ENCODE results near the gene STX1A.
"Not testable (repeated sequence)": the region's sequence is repeated elsewhere in the genome, so short reads cannot be mapped to it uniquely, and the experiment has no call there.

The STX1A gene

DNA sequence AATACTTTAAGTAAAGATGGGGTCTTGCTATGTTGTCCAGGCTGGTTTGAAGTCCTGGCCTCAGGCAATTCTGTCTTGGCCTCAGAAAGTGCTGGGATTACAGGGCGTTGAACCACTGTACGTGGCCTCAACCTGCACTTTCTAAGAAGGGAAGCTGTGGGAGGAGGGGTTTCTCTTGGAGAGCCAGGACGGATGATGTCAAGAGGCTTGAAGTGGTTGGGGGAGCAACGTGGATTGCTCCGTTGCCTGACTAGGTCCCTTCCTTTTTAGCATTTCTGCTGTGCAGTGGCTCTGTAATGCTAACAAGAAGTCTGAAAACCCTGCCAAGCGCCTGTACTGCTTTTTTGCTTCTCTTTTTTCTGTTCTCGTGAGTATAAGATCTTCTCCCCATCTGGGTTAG, 28.8 kb downstream of the STX1A start:
- TF ChIP-seq ZNF274 (IDR thresholded peaks at IDR 0.05; ENCODE audit: low read depth, low read length) = no peak
- no peak overlapping the region for H3K4me3 ChIP-seq (ENCODE audit: low read length)

DNA sequence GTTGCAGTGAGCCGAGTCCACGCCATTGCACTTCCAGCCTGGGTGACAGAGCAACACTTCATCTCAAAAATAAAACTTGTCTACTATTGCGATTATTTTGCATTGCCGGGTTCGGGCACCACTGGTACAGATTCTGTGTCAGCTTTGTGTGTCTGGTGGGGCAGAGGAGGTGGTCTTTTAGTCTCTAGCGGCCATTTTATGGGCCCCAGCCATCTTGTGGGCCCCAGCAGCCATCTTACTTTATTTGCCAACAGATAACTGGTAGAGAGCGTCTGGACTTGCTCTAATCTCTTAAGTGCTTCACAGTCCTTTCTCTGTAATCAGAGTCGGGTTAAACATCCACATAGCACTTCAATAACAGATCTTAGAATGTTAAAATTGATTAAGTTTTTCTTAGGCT, 31.2 kb downstream of the STX1A start:
- no peak overlapping the region for H3K4me3 ChIP-seq (ENCODE audit: low read length)
- TF ChIP-seq ZNF274 (IDR thresholded peaks at IDR 0.05; ENCODE audit: low read depth, low read length) = no peak

DNA sequence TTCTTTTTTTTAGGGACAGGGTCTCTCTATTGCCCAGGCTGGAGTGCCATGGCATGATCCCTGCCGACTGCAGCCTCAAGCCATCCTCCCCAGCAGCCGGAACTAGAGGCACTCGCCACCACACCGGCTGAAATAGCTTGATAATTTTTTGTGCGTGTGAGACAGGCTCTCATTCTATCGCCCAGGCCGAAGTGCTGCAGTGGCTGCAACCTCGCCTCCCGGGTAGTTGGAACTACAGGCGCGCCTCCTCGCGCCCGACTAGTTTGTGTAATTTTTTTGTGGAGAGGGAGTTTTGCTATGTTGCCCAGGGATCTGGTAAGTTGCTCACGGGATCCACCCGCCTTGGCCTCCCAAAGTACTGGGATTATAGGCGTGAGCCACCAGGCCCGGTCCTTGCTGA, 34.2 kb downstream of the STX1A start:
- no peak for TF ChIP-seq ZNF274 (IDR thresholded peaks at IDR 0.05; ENCODE audit: low read depth, low read length)
- no peak overlapping the region for H3K4me3 ChIP-seq (ENCODE audit: low read length)

DNA sequence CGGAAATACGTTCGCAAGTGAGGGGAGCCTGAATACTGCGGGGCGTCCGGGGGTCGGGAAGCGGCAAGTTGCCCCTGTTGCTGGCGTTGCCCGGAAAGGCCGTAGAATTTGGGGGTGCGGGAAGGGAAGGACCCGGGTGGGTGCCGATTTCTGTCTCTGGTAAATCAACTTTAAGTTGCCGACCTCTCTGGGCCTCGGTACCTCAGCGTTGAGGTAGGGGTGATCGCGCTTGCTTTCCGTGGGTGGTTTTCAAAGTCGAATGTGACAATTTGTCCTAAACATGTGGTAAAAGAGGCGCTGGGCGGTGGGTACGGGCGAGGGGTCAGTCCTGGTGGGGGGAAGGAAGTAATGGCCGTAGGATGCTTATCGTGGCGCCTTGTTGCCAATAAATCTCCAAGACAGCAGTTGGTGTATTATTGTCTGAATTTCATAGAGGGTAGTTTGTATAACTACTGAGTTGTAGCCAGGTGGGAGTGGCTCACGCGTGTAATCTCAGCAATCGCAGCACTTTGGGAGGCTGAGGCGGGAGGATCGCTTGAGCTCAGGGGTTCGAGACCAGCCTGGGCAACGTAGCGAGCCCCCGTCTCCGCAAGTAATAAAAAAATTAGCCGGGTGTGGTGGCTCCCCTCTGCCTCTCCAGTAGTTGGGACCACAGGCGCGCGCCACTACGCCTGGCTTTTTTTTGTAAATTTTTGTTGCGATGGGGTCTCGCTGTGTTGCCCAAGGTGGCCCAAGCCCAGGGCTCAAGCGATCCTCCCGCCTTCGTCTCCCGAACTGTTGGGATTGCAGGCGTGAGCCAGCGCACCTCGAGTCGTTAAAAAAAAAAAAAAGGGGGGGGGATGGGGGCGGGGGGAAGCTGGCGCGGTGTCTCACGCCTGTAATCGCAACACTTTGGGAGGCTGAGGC, 35.4 kb downstream of the STX1A start:
- TF ChIP-seq ZNF274 (IDR thresholded peaks at IDR 0.05; ENCODE audit: low read depth, low read length) = no peak
- peak overlapping the region; percentile 97 for H3K4me3 ChIP-seq (ENCODE audit: low read length)

DNA sequence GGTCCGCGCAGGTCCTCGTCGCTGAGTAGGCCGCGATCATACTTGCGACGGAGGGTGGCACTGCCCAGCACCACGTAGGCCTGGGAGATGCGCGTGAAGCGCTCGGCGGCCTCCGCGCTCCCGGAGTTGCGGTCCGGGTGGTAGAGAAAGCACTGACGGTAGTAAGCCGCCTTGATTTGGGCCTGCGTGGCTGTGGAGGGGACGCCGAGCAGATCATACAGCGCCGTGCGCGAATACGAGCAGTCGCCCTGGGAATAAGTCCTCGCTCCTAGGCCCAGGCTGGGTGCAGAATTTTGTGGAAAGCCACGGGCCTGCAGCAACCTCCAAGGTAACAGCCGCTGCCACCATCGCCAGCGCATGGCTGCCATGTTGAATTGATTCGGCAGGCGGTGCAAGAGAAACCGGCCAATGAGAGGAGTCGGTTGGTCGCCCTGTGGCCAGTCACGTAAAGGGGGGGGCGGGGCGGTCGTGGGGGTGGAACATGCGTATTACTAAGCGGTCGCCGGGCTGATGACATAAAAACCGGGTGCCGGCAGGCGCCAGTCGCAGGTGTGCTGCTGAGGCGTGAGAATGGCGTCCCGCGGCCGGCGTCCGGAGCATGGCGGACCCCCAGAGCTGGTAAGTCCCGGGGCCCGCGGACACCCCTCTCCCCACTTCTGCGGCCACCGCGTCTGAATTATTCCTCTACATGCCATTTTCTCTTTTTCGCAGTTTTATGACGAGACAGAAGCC, 36.2 kb downstream of the STX1A start, which contains the start of the genes BUD23 and DNAJC30:
Gene BUD23 (plus strand): TSS at position 542 of the 732 bp plus-strand sequence. CDS start 29 bp downstream, at position 571.
Gene DNAJC30 (minus strand): TSS at position 398 of the 732 bp plus-strand sequence. CDS start 30 bp downstream, at position 368.
- no peak for TF ChIP-seq ZNF274 (IDR thresholded peaks at IDR 0.05; ENCODE audit: low read depth, low read length)
- H3K4me3 ChIP-seq (ENCODE audit: low read length) = peak within 1 kb of the TSS; percentile 97

DNA sequence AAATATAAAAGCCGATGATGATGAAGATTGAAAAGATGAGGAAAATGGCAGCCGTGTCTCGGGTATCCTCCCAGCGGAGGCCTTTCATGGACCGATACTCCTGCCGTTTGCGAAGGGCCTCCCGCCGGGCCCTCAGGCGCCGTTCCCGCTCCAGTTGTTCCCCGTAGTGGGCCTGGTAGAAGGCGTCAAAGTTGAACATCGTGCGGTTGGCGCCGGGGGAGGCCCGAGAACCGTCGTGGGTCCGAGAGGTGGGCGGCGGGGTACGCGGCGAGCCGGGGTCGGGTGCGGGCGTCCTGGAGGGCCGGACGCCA, 36.8 kb downstream of the STX1A start:
- TF ChIP-seq ZNF274 (IDR thresholded peaks at IDR 0.05; ENCODE audit: low read depth, low read length) = no peak

DNA sequence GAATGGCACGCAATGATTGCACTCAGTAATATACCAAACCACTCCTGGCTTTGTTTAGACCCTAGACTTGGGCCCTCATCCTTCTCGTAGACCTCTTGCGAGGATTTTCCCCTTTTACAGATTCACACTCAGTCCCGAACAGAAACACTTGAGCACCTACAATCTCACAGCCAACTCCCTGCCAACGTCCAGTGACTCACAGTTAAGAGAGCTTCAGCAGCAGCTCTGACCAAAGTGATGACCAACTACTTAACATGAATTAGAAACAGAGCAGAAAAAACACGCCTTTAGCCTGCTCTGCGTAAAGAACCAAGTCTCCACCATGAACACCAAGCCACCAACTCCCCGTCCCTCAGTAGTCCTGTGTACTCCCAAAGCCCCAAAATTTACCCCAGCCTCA, 38.4 kb downstream of the STX1A start:
- H3K4me3 ChIP-seq (ENCODE audit: low read length) = no peak overlapping the region
- no peak for TF ChIP-seq ZNF274 (IDR thresholded peaks at IDR 0.05; ENCODE audit: low read depth, low read length)

More for the DNA sequence above, 36.8 kb downstream of the STX1A start:
- H3K4me3 ChIP-seq (ENCODE audit: low read length) = peak overlapping the region; percentile 77

DNA sequence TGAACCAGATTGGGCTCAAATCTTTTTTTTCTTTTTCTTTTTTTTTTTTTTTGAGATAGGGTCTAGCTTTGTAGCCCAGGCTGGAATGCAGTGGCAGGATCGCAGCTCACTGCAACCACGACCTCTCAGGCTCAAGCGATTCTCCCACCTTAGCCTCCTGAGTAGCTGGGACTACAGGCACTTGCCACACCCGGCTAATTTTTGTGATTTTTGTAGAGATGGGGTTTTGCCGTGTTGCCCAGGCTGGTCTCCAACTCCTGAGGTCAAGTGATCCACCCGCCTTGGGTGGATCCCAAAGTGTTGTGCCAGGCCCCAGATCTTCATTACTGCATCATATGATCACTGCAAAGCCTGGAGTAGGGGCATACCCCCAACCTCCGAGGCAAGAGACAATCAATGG, 39.0 kb downstream of the STX1A start:
- TF ChIP-seq ZNF274 (IDR thresholded peaks at IDR 0.05; ENCODE audit: low read depth, low read length) = no peak
- no peak overlapping the region for H3K4me3 ChIP-seq (ENCODE audit: low read length)

DNA sequence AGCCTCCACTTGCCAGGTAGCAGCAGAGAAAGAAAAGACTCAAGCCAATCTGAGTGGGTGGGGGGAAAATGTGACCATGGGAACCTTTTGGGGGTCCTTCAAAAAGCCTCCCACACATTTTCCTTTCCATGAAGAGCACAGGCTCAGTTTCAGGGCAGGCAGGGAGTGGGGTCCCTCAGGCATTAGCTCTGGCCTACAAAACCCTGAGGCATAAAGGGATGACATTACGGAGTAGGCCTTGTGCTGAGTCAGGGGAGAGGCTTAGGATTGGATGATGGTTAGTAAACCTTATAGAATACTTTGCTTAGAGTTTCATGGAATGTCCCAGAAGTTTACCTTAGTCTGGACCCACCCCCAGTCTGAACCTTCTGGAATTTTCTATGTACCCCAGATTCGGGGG, 39.8 kb downstream of the STX1A start:
- H3K4me3 ChIP-seq (ENCODE audit: low read length) = no peak overlapping the region
- TF ChIP-seq ZNF274 (IDR thresholded peaks at IDR 0.05; ENCODE audit: low read depth, low read length) = no peak

DNA sequence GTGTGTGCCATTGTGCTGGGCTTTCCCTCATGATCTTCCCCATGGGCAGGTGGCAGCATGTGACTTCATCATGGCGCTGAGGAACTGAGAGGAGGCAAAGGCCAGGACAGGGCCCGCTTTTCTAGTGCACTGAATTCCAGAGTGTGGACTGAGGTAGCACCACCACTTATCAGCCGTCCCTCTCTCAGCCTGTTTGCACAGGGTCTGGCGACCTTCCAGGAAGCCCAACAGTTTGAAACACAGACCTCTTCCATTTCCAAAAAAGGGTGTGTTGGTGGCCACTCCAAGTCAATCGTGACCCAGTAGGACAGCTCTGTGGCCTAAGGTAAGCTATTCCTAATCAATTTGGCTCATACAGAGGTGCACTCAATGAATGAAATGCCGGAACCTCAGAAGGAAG, 40.6 kb downstream of the STX1A start:
- no peak overlapping the region for H3K4me3 ChIP-seq (ENCODE audit: low read length)
- TF ChIP-seq ZNF274 (IDR thresholded peaks at IDR 0.05; ENCODE audit: low read depth, low read length) = no peak

DNA sequence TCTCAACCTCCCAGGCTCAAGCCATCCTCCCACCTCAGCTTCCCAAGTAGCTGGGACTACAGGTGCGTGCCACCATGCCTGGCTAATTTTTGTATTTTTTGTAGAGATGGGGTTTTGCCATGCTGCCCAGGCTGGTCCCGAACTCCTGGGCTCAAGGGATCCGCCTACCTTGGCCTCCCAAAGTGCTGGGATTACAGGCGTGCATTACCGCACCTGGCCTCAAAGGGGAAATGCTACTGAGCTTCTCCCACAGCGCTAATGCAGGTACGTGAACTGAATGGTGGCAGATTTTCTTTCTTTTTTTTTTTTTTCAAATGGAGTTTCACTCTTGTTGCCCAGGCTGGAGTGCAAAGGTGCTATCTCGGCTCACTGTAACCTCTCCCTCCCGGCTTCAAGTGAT, 43.4 kb downstream of the STX1A start:
- H3K4me3 ChIP-seq (ENCODE audit: low read length) = not testable (repeated sequence)

DNA sequence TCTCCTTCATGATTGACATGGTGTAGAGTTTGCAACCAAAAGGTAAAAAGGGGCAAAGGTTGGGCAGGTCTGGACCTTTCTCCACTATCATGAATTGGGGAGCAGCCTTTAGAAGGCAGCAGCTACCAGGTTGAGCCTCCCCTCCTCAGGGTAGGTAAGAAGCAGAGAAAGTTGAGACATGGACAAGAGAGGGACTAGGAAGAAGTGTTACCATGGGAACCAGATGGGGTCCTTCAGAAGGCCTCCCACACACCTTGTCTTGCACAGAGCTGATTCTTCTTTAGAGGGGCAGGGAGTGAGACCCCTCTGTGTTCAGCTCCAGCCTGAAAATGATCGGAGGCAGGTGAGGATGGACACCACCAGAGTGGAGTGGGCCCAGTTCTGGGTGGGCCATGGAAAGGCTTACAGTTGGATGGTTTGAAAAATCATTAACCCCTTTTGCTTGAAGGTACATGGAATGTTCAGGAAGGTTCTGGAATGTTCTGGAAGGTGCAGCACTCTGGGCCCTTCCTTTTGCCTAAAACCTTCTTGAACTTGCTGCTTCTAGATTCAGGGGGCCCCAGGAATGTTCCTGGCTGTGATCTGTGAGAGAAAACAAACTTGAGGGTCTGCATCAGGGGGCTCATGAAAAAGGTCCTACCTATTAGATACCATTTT, 44.9 kb downstream of the STX1A start:
- no peak overlapping the region for H3K4me3 ChIP-seq (ENCODE audit: low read length)
- TF ChIP-seq ZNF274 (IDR thresholded peaks at IDR 0.05; ENCODE audit: low read depth, low read length) = no peak

DNA sequence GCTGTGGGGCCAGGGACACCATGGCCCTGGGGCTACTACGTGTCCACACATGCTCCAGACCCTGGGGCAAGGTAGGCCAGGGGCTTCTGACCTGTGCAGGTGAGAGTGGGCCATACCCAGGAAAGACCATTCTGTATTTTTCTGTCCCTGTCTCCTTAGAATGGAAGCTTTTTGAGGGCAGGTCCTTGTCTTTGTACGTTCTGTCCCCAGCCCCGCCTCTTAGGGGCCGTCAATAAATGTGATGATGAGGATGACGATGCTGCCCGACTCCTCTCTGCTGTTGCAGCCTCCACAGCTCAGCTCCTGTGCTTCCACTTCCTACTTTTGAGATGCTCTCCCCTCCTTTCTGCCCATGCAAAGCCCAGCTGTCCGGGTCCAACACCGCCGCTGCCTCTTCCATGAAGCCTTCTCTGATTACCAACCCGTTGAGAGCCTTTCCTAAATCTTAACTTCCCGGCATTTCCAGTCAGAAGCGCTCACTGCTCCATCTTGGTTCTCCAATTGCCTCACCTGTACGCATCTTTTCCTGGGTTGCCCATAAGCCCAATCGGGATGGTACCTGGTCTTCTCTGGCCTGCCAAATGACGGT, 47.5 kb downstream of the STX1A start:
- no peak for TF ChIP-seq ZNF274 (IDR thresholded peaks at IDR 0.05; ENCODE audit: low read depth, low read length)

DNA sequence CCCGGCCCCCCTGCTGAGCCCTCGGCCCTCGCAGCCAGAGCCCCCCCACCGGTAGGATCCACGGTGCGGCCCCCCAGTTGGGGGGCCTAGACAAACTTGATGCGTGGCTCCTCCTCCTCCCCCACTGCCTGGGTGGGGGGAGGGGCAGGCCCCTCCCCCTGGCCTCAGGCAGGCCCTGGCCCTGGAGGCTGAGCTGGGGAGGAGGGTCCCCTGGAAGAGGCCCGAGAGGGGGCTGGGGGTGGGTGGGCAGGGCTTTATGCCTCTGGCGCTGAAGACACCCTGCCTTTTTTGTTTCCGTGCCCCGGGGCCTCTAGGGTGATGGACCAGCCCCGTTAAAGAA, 48.2 kb downstream of the STX1A start:
- H3K4me3 ChIP-seq (ENCODE audit: low read length) = no peak overlapping the region
- no peak for TF ChIP-seq ZNF274 (IDR thresholded peaks at IDR 0.05; ENCODE audit: low read depth, low read length)

More for the DNA sequence above, 47.5 kb downstream of the STX1A start:
- no peak overlapping the region for H3K4me3 ChIP-seq (ENCODE audit: low read length)
